Measurements from ENCODE around the gene MKI67. TPM values are rescaled to one million over a fixed set of nuclear protein-coding genes. Genes with fewer than 3 reads are reported as not detected.

The MKI67 gene
- total RNA-seq, 1 experiment from 2014 or later = 81.4 TPM

DNA sequence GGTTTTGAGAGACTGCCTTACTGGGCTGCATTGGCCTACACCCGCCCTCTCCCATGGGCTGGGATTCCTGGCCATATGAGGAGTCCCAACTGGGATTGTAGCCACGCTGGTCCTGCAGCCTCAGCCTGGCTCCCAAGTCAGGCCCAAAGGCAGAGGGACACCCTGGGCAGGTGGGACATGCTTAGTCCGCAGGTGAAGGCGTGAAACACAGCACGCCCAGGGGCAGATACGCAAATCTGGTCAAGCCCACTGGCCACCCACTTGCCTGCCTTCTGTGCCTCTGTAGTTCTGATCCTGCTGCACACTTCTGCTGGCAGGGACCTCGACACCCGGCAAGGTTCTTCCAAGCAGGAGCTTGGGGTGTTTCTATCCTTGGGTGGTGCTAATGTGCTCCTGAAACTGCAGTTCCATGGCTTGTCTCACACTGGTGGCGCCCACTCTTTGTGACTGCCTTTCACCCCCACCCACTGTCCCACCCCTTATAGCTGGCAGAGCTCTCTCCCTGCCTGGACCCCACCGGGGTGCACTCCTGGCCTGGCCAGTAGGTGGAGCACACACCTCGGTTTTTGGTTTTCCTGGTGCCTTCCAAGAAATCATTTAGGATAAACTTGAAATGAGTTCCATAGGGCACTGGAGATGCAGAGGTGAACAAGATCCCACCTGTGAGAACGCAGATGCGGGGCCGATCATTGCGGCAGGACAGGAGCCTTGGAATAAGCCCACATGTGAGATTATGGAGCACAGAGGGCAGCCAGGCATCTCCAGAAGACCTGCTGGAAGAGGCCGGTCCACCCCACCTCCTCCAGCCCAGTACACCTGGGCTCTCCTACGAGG is 47.9 kb downstream of the MKI67 start:
- DNase-seq (ENCODE audit: unreplicated experiment) = peak; percentile 50
- peak; percentile 65 for TF ChIP-seq CTCF (IDR thresholded peaks at IDR 0.05; ENCODE audit: unreplicated experiment)
- Mint-ChIP-seq H3K9me3 (ENCODE audit: unreplicated experiment) (no peaks in the 10 kb centered on the region), H3K4me1 (ENCODE audit: insufficient read depth, unreplicated experiment) (no peaks in the 10 kb centered on the region), H3K4me3 (ENCODE audit: unreplicated experiment) (no peak overlapping the region), H3K27ac (ENCODE audit: low read depth, unreplicated experiment) (no peak overlapping the region), H3K27me3 (ENCODE audit: insufficient read depth, unreplicated experiment) (no peaks in the 10 kb centered on the region), H3K36me3 (ENCODE audit: insufficient read depth, unreplicated experiment) (peaks cover 54% of the 10 kb centered on the region)
- intact Hi-C loops (cut with micrococcal nuclease) = loop anchor here (1.0 kb wide), 1 partner anchor 72 kb away; no protein-coding TSS in a partner anchor
- BruUV-seq (replicated peaks) = no TSS peak
- ChIA-PET CTCF (interaction anchor here (0.5 to 14.1 kb wide), 16 partner anchors 9 to 635 kb away, joined by 3 to 187 read pairs (median 3); no protein-coding TSS in a partner anchor), POLR2A (no interaction called here)

DNA sequence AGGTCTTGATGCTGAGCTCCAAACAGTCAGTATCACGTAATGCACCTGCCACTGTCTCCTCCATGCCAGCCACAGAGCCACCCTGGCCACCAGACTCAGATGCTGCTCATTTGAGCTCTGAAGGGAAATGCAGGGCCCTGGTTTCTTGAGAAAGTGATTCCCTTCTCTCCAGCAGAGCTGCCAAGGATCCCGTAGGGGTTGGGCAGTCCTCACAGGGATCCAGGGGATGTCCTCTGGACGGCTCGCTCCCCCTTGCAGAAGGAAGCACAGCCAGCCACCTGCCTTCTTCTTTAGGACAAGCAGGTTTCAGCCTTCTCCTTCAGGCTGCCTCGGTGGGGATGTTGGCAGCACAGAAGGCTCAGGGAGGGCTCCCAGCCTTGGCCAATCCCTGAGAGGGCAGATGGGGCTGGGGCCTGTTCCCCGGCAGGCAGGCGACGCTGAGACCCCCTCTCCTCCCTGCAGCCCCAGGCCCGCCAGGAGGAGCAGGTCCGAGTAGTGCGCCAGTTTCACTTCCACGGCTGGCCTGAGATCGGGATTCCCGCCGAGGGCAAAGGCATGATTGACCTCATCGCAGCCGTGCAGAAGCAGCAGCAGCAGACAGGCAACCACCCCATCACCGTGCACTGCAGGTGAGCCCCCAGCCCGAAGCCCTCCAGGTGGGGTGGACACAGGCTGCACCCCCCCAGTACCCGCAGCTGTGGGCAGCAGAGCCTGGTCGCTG is 48.9 kb downstream of the MKI67 start:
- no peak overlapping the region for H3K27ac Mint-ChIP-seq (ENCODE audit: low read depth, unreplicated experiment)
- TF ChIP-seq CTCF (IDR thresholded peaks at IDR 0.05; ENCODE audit: unreplicated experiment) = no peak
- ChIA-PET POLR2A (interaction anchor here (0.5 kb wide), 1 partner anchor 62 kb away, joined by 5 read pairs; no protein-coding TSS in a partner anchor), CTCF (interaction anchor here (0.6 to 17.1 kb wide), 7 partner anchors 39 to 188 kb away, joined by 3 to 354 read pairs (median 4); no protein-coding TSS in a partner anchor)
- H3K9me3 Mint-ChIP-seq (ENCODE audit: unreplicated experiment) = no peaks in the 10 kb centered on the region
- intact Hi-C loops (cut with micrococcal nuclease) = no loop called here
- no peaks in the 10 kb centered on the region for H3K4me1 Mint-ChIP-seq (ENCODE audit: insufficient read depth, unreplicated experiment)
- H3K4me3 Mint-ChIP-seq (ENCODE audit: unreplicated experiment) = no peak overlapping the region
- DNase-seq (ENCODE audit: unreplicated experiment) = no peak
- BruUV-seq (replicated peaks) = no TSS peak
- peaks cover 56% of the 10 kb centered on the region for H3K36me3 Mint-ChIP-seq (ENCODE audit: insufficient read depth, unreplicated experiment)
- no peaks in the 10 kb centered on the region for H3K27me3 Mint-ChIP-seq (ENCODE audit: insufficient read depth, unreplicated experiment)

DNA sequence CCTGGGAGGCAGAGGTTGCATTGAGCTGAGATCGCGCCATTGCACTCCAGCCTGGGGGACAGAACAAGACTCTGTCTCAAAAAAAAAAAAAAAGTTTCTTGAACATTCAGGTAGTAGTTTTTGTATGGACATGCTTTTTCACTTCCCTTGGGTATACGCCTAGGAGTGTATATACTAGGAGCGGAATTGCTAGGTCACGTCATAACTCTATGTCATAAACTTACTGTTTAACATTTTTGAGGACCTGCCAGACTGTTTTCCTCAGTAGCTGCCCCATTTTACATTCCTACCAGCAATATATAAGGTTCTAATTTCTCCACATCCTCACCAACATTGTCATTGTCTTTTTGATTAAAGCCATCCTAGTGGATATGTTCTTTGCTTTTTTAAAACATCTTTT is 51.6 kb downstream of the MKI67 start:
- Mint-ChIP-seq H3K4me1 (ENCODE audit: insufficient read depth, unreplicated experiment) (peaks cover 6% of the 10 kb centered on the region), H3K27me3 (ENCODE audit: insufficient read depth, unreplicated experiment) (no peaks in the 10 kb centered on the region), H3K27ac (ENCODE audit: low read depth, unreplicated experiment) (no peak overlapping the region), H3K36me3 (ENCODE audit: insufficient read depth, unreplicated experiment) (peaks cover 62% of the 10 kb centered on the region), H3K4me3 (ENCODE audit: unreplicated experiment) (no peak overlapping the region), H3K9me3 (ENCODE audit: unreplicated experiment) (no peaks in the 10 kb centered on the region)
- DNase-seq (ENCODE audit: unreplicated experiment) = no peak
- BruUV-seq (replicated peaks) = no TSS peak
- intact Hi-C loops (cut with micrococcal nuclease) = no loop called here
- POLR2A ChIA-PET = interaction anchor here (0.9 to 1.2 kb wide), 2 partner anchors 26 kb away, joined by 3 to 5 read pairs; no protein-coding TSS in a partner anchor
- no peak for TF ChIP-seq CTCF (IDR thresholded peaks at IDR 0.05; ENCODE audit: unreplicated experiment)
- CTCF ChIA-PET = interaction anchor here (2.3 to 17.1 kb wide), 3 partner anchors 40 to 168 kb away, joined by 7 to 354 read pairs (median 187); partner anchors contain the start of gene PTPRE

GRCh38 chr10:128073890-128074289 is 52.3 kb downstream of the MKI67 start:
- H3K36me3 Mint-ChIP-seq (ENCODE audit: insufficient read depth, unreplicated experiment) = peaks cover 62% of the 10 kb centered on the region
- no peak for TF ChIP-seq CTCF (IDR thresholded peaks at IDR 0.05; ENCODE audit: unreplicated experiment)
- peaks cover 7% of the 10 kb centered on the region for H3K4me1 Mint-ChIP-seq (ENCODE audit: insufficient read depth, unreplicated experiment)
- H3K9me3 Mint-ChIP-seq (ENCODE audit: unreplicated experiment) = no peaks in the 10 kb centered on the region
- H3K4me3 Mint-ChIP-seq (ENCODE audit: unreplicated experiment) = no peak overlapping the region
- POLR2A ChIA-PET = interaction anchor here (0.9 kb wide), 1 partner anchor 26 kb away, joined by 3 read pairs; no protein-coding TSS in a partner anchor
- CTCF ChIA-PET = interaction anchor here (0.6 to 17.1 kb wide), 6 partner anchors 40 to 167 kb away, joined by 3 to 354 read pairs (median 6); partner anchors contain the start of gene PTPRE
- intact Hi-C loops (cut with micrococcal nuclease) = no loop called here
- BruUV-seq (replicated peaks) = no TSS peak
- H3K27ac Mint-ChIP-seq (ENCODE audit: low read depth, unreplicated experiment) = no peak overlapping the region
- DNase-seq (ENCODE audit: unreplicated experiment) = no peak
- no peaks in the 10 kb centered on the region for H3K27me3 Mint-ChIP-seq (ENCODE audit: insufficient read depth, unreplicated experiment)
